Lower leg skin (tissue), 4 donors: Measurements from ENCODE around the gene COL4A1. TPM values are rescaled to one million over a fixed set of nuclear protein-coding genes. Genes with fewer than 3 reads are reported as not detected.

Source experiments
- DNase-seq, 2 donors: peaks; one replicate each; pipeline ENCODE4 v3.0.0-alpha.2; 2019; ENCODE audit warnings: low spot score in 2 of 2
- H3K4me3 ChIP-seq: fragments of 200-600 bp; sonication (generic); 2 replicates; pipeline ENCODE4 v1.5.1; 2017; ENCODE audit warnings: mild to moderate bottlenecking, low read depth; ENCODE audit not compliant: poor library complexity, severe bottlenecking
- POLR2A ChIP-seq, 2 donors: fragments of 450-650 bp; IDR thresholded peaks; one replicate each; pipeline ENCODE4 v1.6.1; 2016 to 2017; ENCODE audit warnings: antibody characterized with exemption in 2 of 2, mild to moderate bottlenecking in 1 of 2, moderate library complexity in 1 of 2
- WGBS, 2 donors: methylation state at CpG; one replicate each; pipeline ENCODE4 v1.1.5; 2018; 5-methylcytosine and 5-hydroxymethylcytosine counted together
- intact Hi-C: fragments of 100-400 bp; cut with DNase I; formaldehyde crosslinking; loops from one replicate; pipeline ENCODE4 v1.15.0; 2023; ENCODE audit warnings: low total_unique reads
- total RNA-seq, 4 donors: library from RNA; depleted of rRNA; stranded (reverse); fragments of >200 nt; gene quantifications; one replicate each; pipeline ENCODE4 v1.1.0, GENCODE V29; 2016
- TF ChIP-seq, protein P1 (sequence below), 3 donors: fragments of 450-650 bp; IDR thresholded peaks; one replicate each; pipeline ENCODE4 v1.5.1; 2016; ENCODE audit warnings: antibody characterized with exemption in 3 of 3, mild to moderate bottlenecking in 3 of 3, moderate library complexity in 2 of 3

The COL4A1 gene
- total RNA-seq, 4 donors from 2014 or later = 41.0 to 105 (median 56.7) TPM

DNA sequence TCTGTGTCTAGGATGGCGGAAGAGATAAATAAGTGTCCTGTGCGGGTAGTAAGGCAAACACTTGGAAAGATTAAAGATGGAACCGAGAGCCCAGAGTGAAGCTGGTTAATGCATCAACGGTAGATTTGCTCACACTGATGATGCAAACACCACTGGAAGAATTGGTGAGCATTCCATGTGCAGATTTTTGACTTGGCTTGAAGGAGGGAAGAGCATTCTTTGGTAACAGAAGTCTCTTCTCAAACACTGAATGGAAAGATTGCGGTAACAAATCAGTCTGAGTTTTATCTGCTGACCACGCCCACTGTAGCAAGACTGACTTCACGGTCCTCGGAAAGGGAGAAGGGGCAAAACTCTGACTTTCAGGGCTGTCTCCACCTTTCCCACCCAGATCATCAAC lies 112.5 kb downstream of the COL4A1 start:
- 88 to 89% methylated on average over 8 of the region's 8 CpGs for WGBS, 2 donors
- no peak overlapping the region for H3K4me3 ChIP-seq
- intact Hi-C loops = no loop called here
- TF ChIP-seq, protein P1, sequence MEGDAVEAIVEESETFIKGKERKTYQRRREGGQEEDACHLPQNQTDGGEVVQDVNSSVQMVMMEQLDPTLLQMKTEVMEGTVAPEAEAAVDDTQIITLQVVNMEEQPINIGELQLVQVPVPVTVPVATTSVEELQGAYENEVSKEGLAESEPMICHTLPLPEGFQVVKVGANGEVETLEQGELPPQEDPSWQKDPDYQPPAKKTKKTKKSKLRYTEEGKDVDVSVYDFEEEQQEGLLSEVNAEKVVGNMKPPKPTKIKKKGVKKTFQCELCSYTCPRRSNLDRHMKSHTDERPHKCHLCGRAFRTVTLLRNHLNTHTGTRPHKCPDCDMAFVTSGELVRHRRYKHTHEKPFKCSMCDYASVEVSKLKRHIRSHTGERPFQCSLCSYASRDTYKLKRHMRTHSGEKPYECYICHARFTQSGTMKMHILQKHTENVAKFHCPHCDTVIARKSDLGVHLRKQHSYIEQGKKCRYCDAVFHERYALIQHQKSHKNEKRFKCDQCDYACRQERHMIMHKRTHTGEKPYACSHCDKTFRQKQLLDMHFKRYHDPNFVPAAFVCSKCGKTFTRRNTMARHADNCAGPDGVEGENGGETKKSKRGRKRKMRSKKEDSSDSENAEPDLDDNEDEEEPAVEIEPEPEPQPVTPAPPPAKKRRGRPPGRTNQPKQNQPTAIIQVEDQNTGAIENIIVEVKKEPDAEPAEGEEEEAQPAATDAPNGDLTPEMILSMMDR (IDR thresholded peaks at IDR 0.05) = no peak
- TF ChIP-seq POLR2A (IDR thresholded peaks at IDR 0.05) = no peak
- DNase-seq = peak in 1 of 2 donors; percentile 10

DNA sequence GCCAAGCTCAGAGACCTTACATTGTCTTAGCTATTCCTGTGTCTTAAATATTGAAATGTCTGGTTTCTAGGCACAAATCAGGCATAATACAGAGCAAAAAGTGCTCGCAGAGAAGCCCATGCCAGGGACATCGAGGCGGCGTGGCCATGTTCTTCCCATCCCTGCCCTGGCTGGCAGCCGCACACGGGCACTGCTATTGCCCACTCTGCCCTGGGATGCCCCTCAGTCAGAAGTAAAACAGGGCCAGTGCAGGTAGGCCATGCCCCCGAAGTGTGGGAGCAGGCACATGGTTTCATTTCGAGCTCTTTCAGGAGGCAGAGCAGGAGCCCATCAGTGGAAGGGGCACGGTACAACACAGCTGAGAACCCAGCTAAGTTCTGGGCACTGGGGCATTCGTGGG lies 113.5 kb downstream of the COL4A1 start:
- TF ChIP-seq, protein P1 (IDR thresholded peaks at IDR 0.05) = no peak
- no peak for TF ChIP-seq POLR2A (IDR thresholded peaks at IDR 0.05)
- no peak overlapping the region for H3K4me3 ChIP-seq
- DNase-seq = no peak
- intact Hi-C loops = no loop called here
- WGBS, 2 donors = 84 to 93% methylated on average over 10 of the region's 10 CpGs

DNA sequence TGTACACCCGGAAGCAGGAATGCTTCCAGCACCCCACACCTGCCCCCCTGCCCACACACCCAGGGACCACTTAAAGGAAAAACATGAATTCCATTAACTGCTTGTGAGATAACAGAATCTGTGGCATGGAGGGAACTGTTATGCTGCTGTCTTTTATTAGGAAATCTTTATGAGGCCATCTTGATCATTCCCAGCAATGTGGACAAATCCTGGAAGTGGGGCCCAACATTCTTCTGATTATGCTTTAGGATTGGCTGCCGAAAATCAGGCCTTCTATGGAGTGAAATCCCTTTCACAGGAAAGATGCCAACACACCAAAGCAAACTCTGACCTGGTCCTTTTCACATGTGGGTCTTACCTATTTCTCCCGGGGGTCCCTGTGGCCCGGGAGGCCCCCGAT lies 114.5 kb downstream of the COL4A1 start:
- intact Hi-C loops = no loop called here
- 85 to 91% methylated on average over 5 of the region's 5 CpGs for WGBS, 2 donors
- no peak for DNase-seq
- no peak overlapping the region for H3K4me3 ChIP-seq
- TF ChIP-seq, protein P1 (IDR thresholded peaks at IDR 0.05) = no peak
- no peak for TF ChIP-seq POLR2A (IDR thresholded peaks at IDR 0.05)

DNA sequence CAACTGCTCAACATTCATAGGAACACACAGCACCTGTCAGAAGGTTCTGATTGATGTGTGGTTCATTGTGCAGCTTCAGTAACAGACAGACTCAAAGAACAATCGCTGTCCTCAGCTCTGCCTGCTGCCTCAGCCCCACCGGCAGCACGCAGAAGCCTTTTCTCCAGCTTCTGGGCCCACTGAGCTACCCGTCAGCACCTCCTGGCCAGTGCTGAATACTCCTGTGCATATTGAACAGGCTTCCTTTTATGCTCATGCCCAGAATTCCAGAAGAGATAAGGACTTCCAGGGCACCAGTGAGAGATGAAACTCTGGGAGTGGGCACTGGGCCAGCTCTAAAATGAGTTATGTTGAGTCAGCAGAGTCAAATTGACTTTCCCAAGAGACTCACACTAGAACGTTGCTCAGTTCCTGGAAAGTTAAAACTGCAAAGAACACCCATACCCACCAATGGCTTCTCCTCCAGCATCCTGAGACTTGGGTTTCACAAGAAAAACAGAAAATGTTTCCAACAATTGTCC lies 119.3 kb downstream of the COL4A1 start:
- no peak overlapping the region for H3K4me3 ChIP-seq
- DNase-seq = no peak
- intact Hi-C loops = no loop called here
- WGBS, 2 donors = 67 to 68% methylated on average over 5 of the region's 5 CpGs
- no peak for TF ChIP-seq POLR2A (IDR thresholded peaks at IDR 0.05)
- TF ChIP-seq, protein P1 (IDR thresholded peaks at IDR 0.05) = no peak

DNA sequence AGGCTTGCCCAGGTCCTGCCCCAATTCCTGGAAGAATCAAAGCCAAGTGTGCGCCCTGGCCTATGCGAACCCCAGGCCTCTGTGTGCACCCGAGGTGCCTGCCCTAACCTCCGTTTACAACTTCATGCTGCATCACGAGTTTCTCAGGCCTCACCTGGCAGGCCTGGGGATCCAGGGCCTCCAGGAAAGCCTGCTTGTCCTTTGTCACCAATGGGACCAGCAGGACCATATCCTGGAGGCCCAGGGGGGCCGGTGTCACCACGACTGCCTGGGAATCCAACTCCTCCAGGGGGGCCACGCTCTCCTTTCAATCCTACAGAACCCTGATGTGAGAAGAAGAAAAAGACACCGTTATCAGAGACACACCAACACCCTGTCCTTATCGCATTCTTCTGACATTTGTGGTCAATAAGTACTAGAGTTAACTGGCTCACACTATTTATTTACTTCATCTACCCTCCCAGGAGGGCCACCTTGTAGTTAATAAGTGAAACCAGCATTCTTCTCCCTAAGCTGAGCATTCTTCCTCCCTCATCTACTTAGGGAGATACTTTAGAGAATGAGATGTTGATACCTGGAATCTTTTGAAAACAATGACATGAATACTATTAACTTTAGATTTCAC lies 120.6 kb downstream of the COL4A1 start:
- 89 to 91% methylated on average over 10 of the region's 10 CpGs for WGBS, 2 donors
- intact Hi-C loops = no loop called here
- no peak overlapping the region for H3K4me3 ChIP-seq
- peak in 1 of 2 donors; percentile 1 for DNase-seq
- TF ChIP-seq, protein P1 (IDR thresholded peaks at IDR 0.05) = no peak

DNA sequence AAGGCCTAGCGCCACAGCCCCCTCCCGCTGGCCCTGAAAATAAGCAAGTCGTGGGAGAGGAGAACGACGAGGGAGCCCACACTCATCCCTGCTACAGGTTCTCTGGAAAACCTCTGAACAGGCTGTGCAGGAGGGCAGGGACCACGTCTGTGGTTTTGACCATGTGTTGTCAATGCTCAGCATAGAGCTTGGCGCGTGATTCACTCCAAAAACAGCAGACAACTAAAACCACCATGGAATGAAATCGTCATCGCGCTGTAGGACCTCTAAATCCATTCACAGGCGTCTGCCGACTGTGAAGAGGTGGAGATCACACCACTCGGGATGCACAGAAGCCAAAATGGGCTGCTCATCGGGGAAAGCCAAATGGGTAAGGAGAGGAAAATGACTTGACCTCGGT lies 121.3 kb downstream of the COL4A1 start:
- TF ChIP-seq POLR2A (IDR thresholded peaks at IDR 0.05) = no peak
- TF ChIP-seq, protein P1 (IDR thresholded peaks at IDR 0.05) = no peak
- H3K4me3 ChIP-seq = no peak overlapping the region
- intact Hi-C loops = no loop called here
- DNase-seq = no peak
- WGBS, 2 donors = 84 to 89% methylated on average over 16 of the region's 16 CpGs
